IMR-90 (cell line): ENCODE measurements around the gene TAC4. TPM values are rescaled to one million over a fixed set of nuclear protein-coding genes. Genes with fewer than 3 reads are reported as not detected.

Experiments
- ATAC-seq: fragments of 200-7000 bp; cut with Tn5 transposase; 2 replicates; pipeline ENCODE4 v1.9.1; 2020; ENCODE audit warnings: low read depth, mild to moderate bottlenecking, moderate library complexity
- BruUV-seq: library from RNA; stranded (reverse); fragments of 400-500 nt; replicated peaks from 2 replicates; lab custom pipeline; 2021; lab: Mats Ljungman, UMichigan
- CTCF ChIA-PET: fragments of 300-600 bp; formaldehyde crosslinking; extraction: SDS; loops from one replicate; lab custom pipeline; 2021; ENCODE audit warnings: antibody characterized with exemption; lab: Yijun Ruan, JAX
- POLR2A ChIA-PET: fragments of 300-600 bp; sonication (Branson Sonifier 250); formaldehyde crosslinking; loops from one replicate; lab custom pipeline; 2022; ENCODE audit warnings: antibody characterized with exemption; ENCODE audit not compliant: unreplicated experiment; lab: Charles Lee
- DNase-seq: peaks from one replicate; pipeline ENCODE4 v3.0.0; 2013
- H2AFZ ChIP-seq: replicated peaks from 2 replicates; pipeline ENCODE3; 2013; ENCODE audit warnings: low read length, mild to moderate bottlenecking; ENCODE audit not compliant: poor library complexity
- H2AK5ac ChIP-seq: 2 replicates; pipeline ENCODE4 v1.6.1; 2013; ENCODE audit warnings: low read depth, low read length, inconsistent platforms
- H2AK9ac ChIP-seq: replicated peaks from 2 replicates; pipeline ENCODE3; 2013; ENCODE audit warnings: mild to moderate bottlenecking, low read depth, low read length, moderate library complexity; ENCODE audit not compliant: poor library complexity
- H2BK120ac ChIP-seq: 2 replicates; pipeline ENCODE4 v1.6.1; 2013; ENCODE audit warnings: low read depth, low read length, inconsistent platforms
- H2BK15ac ChIP-seq: 3 replicates; pipeline ENCODE4 v1.6.1; 2013; ENCODE audit warnings: low read depth, low read length, inconsistent platforms
- H2BK20ac ChIP-seq: 2 replicates; pipeline ENCODE4 v1.6.1; 2013; ENCODE audit warnings: low read depth, mild to moderate bottlenecking, inconsistent platforms, low read length, moderate library complexity
- H2BK5ac ChIP-seq: 2 replicates; pipeline ENCODE4 v1.6.1; 2013; ENCODE audit warnings: mild to moderate bottlenecking, low read depth, low read length, inconsistent platforms; ENCODE audit not compliant: poor library complexity, severe bottlenecking
- H3K14ac ChIP-seq: replicated peaks from 2 replicates; pipeline ENCODE4 v1.6.1; 2013; ENCODE audit warnings: low read depth, low read length, inconsistent platforms
- H3K18ac ChIP-seq: 2 replicates; pipeline ENCODE4 v1.6.1; 2013; ENCODE audit warnings: low read depth, low read length, control low read depth
- H3K23ac ChIP-seq: 2 replicates; pipeline ENCODE4 v1.6.1; 2013; ENCODE audit warnings: low read depth, low read length, inconsistent platforms
- H3K27ac ChIP-seq: 2 replicates; pipeline ENCODE4 v1.5.1; 2013; ENCODE audit warnings: mild to moderate bottlenecking, control low read depth, low read length; ENCODE audit not compliant: insufficient read depth
- H3K27me3 ChIP-seq: 2 replicates; pipeline ENCODE4 v1.6.1; 2013; ENCODE audit warnings: low read length; ENCODE audit not compliant: control insufficient read depth, insufficient read depth
- H3K36me3 ChIP-seq: 2 replicates; pipeline ENCODE4 v1.6.1; 2013; ENCODE audit warnings: low read length, mixed read lengths; ENCODE audit not compliant: control insufficient read depth, insufficient read depth
- H3K4ac ChIP-seq: 2 replicates; pipeline ENCODE4 v1.6.1; 2013; ENCODE audit warnings: low read depth, low read length, inconsistent platforms
- H3K4me1 ChIP-seq: 2 replicates; pipeline ENCODE4 v1.6.1; 2013; ENCODE audit warnings: low read length, mixed read lengths; ENCODE audit not compliant: control insufficient read depth, insufficient read depth
- H3K4me2 ChIP-seq: 2 replicates; pipeline ENCODE4 v1.6.1; 2013; ENCODE audit warnings: low read depth, mild to moderate bottlenecking, control low read depth, low read length, moderate library complexity
- H3K4me3 ChIP-seq: 2 replicates; pipeline ENCODE4 v1.5.1; 2013; ENCODE audit warnings: low read depth, mild to moderate bottlenecking, control low read depth, low read length, moderate library complexity; ENCODE audit not compliant: insufficient read depth
- H3K56ac ChIP-seq: 2 replicates; pipeline ENCODE4 v1.6.1; 2013; ENCODE audit warnings: low read length, inconsistent platforms; ENCODE audit not compliant: insufficient read depth; ENCODE audit errors: extremely low read depth
- H3K79me1 ChIP-seq, 2 experiments: 2 replicates each; pipeline ENCODE4 v1.6.1; 2013; ENCODE audit warnings: low read length in 2 of 2, inconsistent platforms in 1 of 2, low read depth in 1 of 2
- H3K9ac ChIP-seq: 2 replicates; pipeline ENCODE4 v1.6.1; 2013; ENCODE audit warnings: low read depth, low read length, control low read depth
- H3K9me1 ChIP-seq: 2 replicates; pipeline ENCODE4 v1.6.1; 2013; ENCODE audit warnings: low read length, inconsistent platforms; ENCODE audit not compliant: insufficient read depth
- H3K9me3 ChIP-seq: 2 replicates; pipeline ENCODE4 v1.6.1; 2013; ENCODE audit warnings: low read length; ENCODE audit not compliant: control insufficient read depth, insufficient read depth
- H4K20me1 ChIP-seq: 2 replicates; pipeline ENCODE4 v1.6.1; 2013; ENCODE audit warnings: low read length, inconsistent platforms; ENCODE audit not compliant: insufficient read depth
- H4K5ac ChIP-seq: 2 replicates; pipeline ENCODE4 v1.6.1; 2013; ENCODE audit warnings: mild to moderate bottlenecking, low read depth, low read length, control low read depth
- H4K8ac ChIP-seq, 2 experiments: 2 replicates each; pipeline ENCODE4 v1.6.1; 2013; ENCODE audit warnings: low read depth in 2 of 2, low read length in 2 of 2, control low read depth in 1 of 2, inconsistent platforms in 1 of 2
- H4K91ac ChIP-seq: 2 replicates; pipeline ENCODE4 v1.6.1; 2013; ENCODE audit warnings: low read depth, low read length, inconsistent platforms; ENCODE audit not compliant: insufficient read depth
- CEBPB ChIP-seq: IDR thresholded peaks from 2 replicates; pipeline ENCODE4 v1.6.1; 2012; ENCODE audit warnings: low read depth, low read length, improper control_type of control experiment
- MAFK ChIP-seq: IDR thresholded peaks from 2 replicates; pipeline ENCODE4 v1.6.1; 2012; ENCODE audit warnings: low read depth, low read length, improper control_type of control experiment
- MAZ ChIP-seq: IDR thresholded peaks from 2 replicates; pipeline ENCODE4 v1.6.1; 2012; ENCODE audit warnings: low read depth, mild to moderate bottlenecking, low read length, improper control_type of control experiment, moderate library complexity, borderline replicate concordance
- MXI1 ChIP-seq: IDR thresholded peaks from 2 replicates; pipeline ENCODE4 v1.6.1; 2012; ENCODE audit warnings: low read depth, mild to moderate bottlenecking, low read length, moderate library complexity, borderline replicate concordance
- NFE2L2 ChIP-seq: fragments of 150-350 bp; IDR thresholded peaks from 2 replicates; pipeline ENCODE4 v1.6.1; 2016; ENCODE audit warnings: low read depth, mild to moderate bottlenecking, low read length
- POLR2A ChIP-seq: IDR thresholded peaks from 2 replicates; pipeline ENCODE4 v1.6.1; 2012; ENCODE audit warnings: mild to moderate bottlenecking, low read depth, low read length
- RAD21 ChIP-seq: IDR thresholded peaks from 2 replicates; pipeline ENCODE4 v1.6.1; 2012; ENCODE audit warnings: low read length, improper control_type of control experiment
- RCOR1 ChIP-seq: IDR thresholded peaks from 2 replicates; pipeline ENCODE4 v1.6.1; 2012; ENCODE audit warnings: mild to moderate bottlenecking, low read length, improper control_type of control experiment; ENCODE audit not compliant: insufficient replicate concordance
- RFX5 ChIP-seq: IDR thresholded peaks from 2 replicates; pipeline ENCODE4 v1.8.0; 2012; ENCODE audit warnings: low read depth, mild to moderate bottlenecking, low read length, moderate library complexity
- SMC3 ChIP-seq: fragments of 150-350 bp; IDR thresholded peaks from 2 replicates; pipeline ENCODE4 v1.6.1; 2016; ENCODE audit warnings: low read depth, mild to moderate bottlenecking, antibody characterized with exemption, low read length, moderate library complexity
- WGBS, 2 experiments: methylation state at CpG; one replicate each; pipeline versions ENCODE4 v1.1.5 to v1.1.7; 2013; ENCODE audit warnings: missing lambda C conversion rate in 2 of 2; ENCODE audit not compliant: insufficient read length in 1 of 2; ENCODE audit errors: extremely low coverage in 2 of 2; 5-methylcytosine and 5-hydroxymethylcytosine counted together
- dilution Hi-C: fragments of 300-500 bp; cut with HindIII; formaldehyde crosslinking; loops from one replicate; pipeline ENCODE4 v1.14.3; 2018; ENCODE audit warnings: low sequenced_read_pairs; ENCODE audit not compliant: unreplicated experiment
- in situ Hi-C: fragments of 300-500 bp; cut with MboI; formaldehyde crosslinking; loops from 3 replicates; pipeline ENCODE4 v1.14.3; 2019; ENCODE audit warnings: low sequenced_read_pairs, inconsistent platforms, mixed read lengths
- intact Hi-C: fragments of 100-400 bp; cut with micrococcal nuclease; formaldehyde crosslinking; loops from 2 replicates; pipeline ENCODE4 v1.10.0; 2022
- polyA plus RNA-seq, 3 experiments: library from polyadenylated mRNA; depleted of rRNA; stranded (reverse); fragments of >200 nt; gene quantifications; 2 replicates each; pipeline ENCODE4 v1.2.3, GENCODE V29; 2012; ENCODE audit warnings: low replicate concordance in 1 of 3
- total RNA-seq: library from RNA; depleted of rRNA; stranded (reverse); fragments of >200 nt; gene quantifications from 2 replicates; pipeline ENCODE4 v1.2.3, GENCODE V29; 2012
- TF ChIP-seq, protein P1 (sequence below): fragments of 150-350 bp; IDR thresholded peaks from 2 replicates; pipeline ENCODE4 v1.6.1; 2016; ENCODE audit warnings: low read depth, mild to moderate bottlenecking, low read length, moderate library complexity, borderline replicate concordance

Gene TAC4
- total and polyA plus RNA-seq, 2 of the 4 experiments (the other 2 are of a cell fraction): not detected

- Histone ChIP-seq H4K8ac (no peak overlapping the region), H2AK9ac (no peak overlapping the region), H3K23ac (no peak overlapping the region), H3K4me2 (no peak overlapping the region), H3K4me3 (no peak overlapping the region), H3K9me3 (no peaks in the 10 kb centered on the region), H3K14ac (no peak overlapping the region), H3K79me1 (peaks cover 9 to 28% of the 10 kb centered on the region in 2 experiments; a peak in 3 of 4 replicates), H3K9me1 (peaks cover 10% of the 10 kb centered on the region), H3K27me3 (no peaks in the 10 kb centered on the region), H2BK20ac (no peak overlapping the region), H3K27ac (no peak overlapping the region), H3K9ac (no peak overlapping the region), H4K5ac (no peak overlapping the region), H2BK120ac (no peak overlapping the region), H3K36me3 (peaks cover 33% of the 10 kb centered on the region), H2BK5ac (no peak overlapping the region), H4K91ac (no peak overlapping the region), H3K4ac (no peak overlapping the region), H3K56ac (no peak overlapping the region), H2AFZ (no peak overlapping the region), H4K20me1 (peaks cover 7% of the 10 kb centered on the region; the same call in 1 of the 2 replicates), H2AK5ac (no peak overlapping the region), H2BK15ac (no peak overlapping the region), H3K18ac (no peak overlapping the region), H3K4me1 (peaks cover 4% of the 10 kb centered on the region)
- intact Hi-C loops (no loop called here), dilution Hi-C loops (no loop called here), in situ Hi-C loops (no loop called here)
- no peak for DNase-seq
- no peak for ATAC-seq
- POLR2A ChIA-PET: no interaction called here
- WGBS, 2 experiments: no CpG with 5 or more reads among the region's 1 CpG
- CTCF ChIA-PET: no interaction called here
- TF ChIP-seq SMC3: no peak
- TF ChIP-seq NFE2L2: no peak
- no peak for TF ChIP-seq RFX5
- no peak for TF ChIP-seq RCOR1
- TF ChIP-seq, protein P1, sequence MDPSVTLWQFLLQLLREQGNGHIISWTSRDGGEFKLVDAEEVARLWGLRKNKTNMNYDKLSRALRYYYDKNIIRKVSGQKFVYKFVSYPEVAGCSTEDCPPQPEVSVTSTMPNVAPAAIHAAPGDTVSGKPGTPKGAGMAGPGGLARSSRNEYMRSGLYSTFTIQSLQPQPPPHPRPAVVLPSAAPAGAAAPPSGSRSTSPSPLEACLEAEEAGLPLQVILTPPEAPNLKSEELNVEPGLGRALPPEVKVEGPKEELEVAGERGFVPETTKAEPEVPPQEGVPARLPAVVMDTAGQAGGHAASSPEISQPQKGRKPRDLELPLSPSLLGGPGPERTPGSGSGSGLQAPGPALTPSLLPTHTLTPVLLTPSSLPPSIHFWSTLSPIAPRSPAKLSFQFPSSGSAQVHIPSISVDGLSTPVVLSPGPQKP: no peak
- TF ChIP-seq RAD21: no peak
- TF ChIP-seq MAZ: no peak
- TF ChIP-seq POLR2A: no peak
- no peak for TF ChIP-seq MAFK
- no peak for TF ChIP-seq CEBPB
- TF ChIP-seq MXI1: no peak
- BruUV-seq: no TSS peak
Observed at GRCh38 chr17:49820773-49821172, 27.1 kb downstream of the TAC4 start.
